ENCODE results near the gene ZSCAN23.
A peak's percentile ranks its signal among the peaks of the same experiment; 100 is the strongest.
"Not testable (repeated sequence)": the region's sequence is repeated elsewhere in the genome, so short reads cannot be mapped to it uniquely, and the experiment has no call there.

ZSCAN23 gene

DNA sequence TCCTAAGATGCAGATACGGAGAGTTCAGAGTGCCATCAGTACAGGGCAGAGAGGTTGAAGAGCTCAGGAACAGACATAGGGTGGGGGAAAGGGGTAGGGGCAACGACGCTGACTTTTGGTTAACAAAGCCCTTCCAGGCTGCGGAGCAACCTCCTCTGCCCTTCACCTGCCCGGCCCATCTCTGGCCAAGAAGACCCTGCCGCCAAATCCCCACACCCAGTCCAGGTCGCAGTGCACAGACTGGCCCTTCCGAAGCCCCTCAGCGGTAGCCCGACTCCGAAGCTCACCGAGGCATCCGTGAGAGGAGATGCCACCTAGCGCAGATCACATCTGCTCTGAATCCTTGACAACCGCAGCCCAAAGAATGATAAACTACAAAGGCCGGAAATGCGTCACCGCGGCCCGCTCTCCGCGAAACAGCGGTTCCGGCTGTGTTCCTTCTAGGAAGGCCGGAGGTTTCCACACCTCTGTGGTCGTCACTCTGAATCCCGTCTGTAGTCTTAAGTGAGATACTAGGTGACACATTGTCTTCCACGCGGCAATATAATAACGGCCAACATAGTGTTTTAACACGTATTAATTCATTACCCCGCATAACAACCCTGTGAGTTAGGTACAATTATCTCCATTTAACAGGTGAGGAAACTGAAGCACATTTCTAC, at the start of gene ZSCAN23:
Gene ZSCAN23 (minus strand): TSS at position 380 of the 662 bp plus-strand sequence. CDS start 7,225 bp downstream, outside the sequence.
- DNase-seq, result peak; percentile 93

DNA sequence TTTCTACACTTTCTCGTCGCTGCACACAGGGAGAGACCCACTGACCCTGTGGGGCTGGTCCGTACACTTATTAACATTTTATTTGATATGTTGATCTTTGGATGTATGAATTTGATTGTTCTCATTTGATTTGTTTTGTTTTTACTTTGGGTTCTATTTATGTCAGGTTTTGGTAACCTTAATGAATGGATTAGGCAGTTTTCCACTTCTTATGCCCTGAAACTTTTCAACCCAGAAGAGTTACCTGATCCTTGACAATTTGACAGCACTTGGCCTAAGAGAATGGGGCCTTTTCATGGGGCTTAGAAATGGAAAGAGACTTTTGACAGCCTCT, 48.7 kb upstream of the ZSCAN23 start:
- no peak for DNase-seq

DNA sequence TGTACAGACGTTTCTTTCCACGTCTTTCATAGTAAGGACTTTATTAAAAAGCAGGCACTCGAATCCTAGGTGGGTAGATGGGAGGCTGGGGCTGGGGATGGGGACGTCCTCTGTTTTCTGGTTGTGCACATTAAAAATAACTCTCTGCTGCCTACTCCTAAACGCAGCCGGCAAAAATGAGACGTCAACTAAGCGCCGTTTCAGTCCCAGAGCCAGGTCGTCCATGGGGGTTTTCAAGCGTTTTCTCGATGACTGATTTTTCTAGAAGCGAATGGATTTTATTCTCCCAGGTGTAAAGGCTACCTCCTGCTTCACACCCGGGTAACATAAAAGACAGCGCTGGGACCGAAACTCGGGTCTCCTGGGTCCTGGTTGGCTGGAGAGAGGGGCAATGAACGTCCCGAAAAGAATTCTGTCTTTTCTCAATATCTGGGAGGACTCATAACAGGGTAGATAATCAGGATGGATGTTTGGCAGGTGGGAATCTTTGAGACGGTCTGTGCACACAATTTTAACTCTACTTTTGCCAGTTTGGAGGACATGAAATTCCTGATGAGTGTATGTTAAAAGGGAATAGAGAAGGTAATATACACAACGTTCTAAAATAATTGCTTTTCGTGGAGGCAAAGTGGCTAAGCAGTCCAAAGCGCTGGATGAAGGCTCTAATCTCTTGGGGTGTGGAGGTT, 47.1 kb upstream of the ZSCAN23 start:
- no peak for DNase-seq

DNA sequence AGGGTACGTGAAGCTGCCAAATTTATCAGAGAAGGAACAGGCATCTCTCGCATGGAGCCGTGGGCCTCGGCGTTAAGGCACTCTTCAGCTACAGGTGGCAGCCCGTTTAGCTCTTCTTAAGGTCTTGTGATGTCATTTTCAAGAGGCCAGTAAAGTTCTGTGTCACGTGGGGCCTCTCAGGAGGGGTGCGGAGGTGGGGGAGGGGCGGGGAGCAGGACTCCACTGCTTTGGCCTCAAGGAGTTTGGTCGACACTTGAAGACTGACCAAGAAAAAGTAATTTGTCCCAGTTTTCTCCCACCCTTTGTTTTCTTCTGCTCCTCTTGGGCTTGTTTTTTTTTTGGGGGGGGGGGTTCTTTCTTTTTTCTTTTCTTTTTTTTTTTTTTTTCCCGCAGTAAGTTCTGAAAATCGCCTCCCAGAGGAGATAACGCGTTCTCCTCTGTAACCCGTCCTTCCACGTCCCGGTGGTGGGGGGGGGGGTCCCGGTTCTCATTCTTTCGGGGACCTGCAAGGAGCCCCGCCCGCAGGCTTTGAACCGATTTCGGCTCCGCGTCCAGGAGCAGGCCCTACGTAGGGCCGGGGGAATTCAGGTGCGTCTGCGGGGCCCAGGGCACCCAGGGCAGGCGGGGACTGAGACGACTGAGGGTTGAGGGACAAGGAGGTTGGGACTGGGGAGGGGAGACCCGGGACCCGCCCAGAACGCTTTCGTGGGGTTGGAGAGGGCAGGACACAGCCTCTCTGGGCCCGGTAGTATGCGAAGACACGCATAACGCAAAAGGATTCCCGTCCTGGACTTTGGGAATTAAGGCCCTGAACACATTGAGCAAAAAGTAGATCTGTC, 46.3 kb upstream of the ZSCAN23 start:
- peak; percentile 93 for DNase-seq

DNA sequence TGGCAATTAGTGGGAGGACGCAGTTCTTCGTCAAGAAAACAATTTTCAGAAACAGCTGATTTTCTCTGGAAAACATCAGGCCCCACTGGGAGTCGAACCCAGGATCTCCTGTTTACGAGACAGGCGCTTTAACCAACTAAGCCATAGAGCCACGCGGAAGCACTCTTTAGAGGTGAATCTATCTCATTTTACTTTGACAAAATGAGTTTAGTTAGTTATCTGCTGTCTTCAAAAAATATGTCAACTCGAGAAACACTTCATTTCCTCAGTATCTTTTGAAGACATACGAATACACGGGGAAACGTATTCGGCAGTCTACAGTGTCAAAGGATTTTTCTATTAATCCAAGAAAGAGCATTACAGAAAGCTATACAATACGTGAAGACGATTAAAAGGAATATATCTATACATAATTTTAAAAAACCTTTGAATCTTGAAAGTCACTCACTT, 45.6 kb upstream of the ZSCAN23 start:
- no peak for DNase-seq

DNA sequence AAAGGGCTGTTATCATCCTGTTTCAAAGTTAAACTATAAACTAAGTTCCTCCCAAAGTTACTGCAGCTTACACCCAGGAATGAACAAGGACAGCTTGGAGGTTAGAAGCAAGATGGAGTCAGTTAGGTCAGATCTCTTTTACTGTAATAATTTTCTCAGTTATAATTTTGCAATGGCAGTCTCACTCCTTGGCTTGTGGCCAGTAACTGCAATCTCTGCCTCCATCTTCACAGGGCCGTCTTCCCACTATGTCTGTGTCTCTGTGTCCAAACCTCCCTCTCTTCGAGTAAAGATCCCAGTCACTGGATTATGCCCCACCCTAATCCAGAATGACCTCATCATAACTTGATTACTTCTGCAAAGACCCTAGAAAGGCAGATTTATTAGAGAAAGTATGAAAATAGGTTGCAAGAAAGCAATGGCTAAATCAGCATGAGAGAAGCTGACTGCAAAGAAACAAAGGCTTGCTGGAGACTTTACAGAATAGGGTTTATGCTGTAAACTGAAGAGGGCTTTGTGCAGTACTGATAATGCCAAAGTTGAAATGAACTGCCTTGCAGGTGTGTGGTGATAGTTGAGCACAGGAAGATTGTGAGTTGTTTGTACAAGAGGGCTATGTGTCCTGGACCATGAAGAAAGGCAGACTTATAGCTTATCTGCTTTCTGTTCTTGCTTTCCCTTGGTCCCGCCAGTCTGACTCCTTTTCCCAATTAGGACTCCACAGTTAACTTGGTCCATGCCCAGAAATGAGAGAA, 43.9 kb upstream of the ZSCAN23 start:
- DNase-seq, result no peak

DNA sequence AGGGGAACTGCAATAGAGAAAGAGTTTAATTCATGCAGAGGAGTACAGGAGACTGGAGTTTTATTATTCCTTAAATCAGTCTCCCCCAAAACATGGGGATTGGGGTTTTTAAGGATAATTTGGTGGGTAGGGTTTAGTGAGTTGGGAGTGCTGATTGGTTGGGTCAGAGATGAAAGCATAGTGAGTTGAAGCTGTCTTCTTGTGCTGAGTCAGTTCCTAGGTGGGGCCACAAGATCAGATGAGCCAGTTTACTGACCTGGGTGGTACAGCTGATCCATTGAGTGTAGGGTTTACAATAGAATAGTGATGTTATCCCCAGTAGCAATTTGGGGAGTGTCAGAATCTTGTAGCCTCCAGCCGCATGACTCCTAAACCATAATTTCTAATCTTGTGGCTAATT, 43.2 kb upstream of the ZSCAN23 start:
- DNase-seq, result no peak

DNA sequence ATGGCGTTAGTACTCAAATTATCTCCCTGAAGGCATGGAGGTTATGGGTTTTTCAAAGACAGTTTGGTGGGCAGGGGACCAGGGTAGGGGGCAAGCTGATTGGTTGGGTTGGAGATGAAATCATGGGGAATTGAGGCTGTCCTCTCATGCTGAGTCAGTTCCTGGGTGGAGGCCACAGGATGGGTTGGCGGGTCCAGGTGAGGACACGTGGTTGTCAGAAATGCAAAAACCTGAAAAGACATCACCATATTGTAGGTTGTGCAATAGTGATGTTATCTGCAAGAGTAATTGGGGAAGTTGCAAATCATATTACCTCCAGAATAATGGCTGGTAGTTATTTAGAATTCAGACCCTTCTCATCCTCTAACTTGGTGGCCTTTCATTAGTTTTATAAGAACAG, 42.2 kb upstream of the ZSCAN23 start:
- no peak for DNase-seq

DNA sequence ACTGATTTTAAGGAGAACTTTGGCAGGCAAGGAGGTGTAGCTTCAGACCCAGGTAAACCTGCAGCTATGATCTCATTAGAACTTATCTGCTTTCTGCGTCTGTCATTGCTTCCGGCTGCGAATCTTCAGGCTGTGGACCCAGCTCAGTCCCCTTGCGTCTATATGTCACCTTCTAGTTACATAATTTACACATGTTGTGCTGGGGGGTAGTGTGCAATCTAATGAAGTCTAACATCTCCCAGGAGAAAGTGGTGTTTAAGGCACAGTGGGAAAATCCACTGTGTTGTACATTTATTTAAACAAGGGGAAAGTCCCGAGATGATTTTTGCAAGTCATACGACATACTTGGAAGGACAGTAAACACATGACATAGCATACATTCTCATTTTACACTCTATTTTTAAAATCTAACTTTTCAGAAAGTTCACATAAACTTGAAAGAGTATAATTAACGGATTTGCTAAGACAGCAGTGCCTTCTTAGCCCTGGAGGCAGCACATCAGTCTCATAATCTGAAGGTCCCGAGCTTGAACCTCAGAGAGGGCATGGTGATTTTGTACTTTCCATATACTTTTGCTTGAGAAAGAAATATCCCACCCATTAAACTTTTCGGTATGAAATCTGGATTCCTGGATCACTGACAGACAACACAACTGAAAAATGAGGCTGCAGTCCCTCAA, 37.1 kb upstream of the ZSCAN23 start:
- no peak for DNase-seq

DNA sequence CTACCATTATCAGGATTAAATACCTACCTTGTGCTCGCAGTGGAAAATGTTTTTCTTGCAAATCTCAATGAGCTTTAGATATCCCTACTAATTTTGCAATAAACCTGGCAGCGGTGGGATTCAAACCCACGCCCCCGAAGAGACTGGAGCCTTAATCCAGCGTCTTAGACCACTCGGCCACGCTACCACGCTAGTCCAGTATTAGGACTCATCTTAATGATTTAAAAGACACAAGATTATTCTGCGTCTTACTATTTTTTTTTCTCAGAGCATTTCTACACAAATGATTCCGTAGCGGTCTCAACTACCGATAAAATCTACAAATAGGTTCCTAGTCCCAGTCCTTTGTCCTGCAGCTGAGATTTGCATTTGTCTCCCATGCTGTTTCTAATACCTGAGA, 35.2 kb upstream of the ZSCAN23 start:
- no peak for DNase-seq

DNA sequence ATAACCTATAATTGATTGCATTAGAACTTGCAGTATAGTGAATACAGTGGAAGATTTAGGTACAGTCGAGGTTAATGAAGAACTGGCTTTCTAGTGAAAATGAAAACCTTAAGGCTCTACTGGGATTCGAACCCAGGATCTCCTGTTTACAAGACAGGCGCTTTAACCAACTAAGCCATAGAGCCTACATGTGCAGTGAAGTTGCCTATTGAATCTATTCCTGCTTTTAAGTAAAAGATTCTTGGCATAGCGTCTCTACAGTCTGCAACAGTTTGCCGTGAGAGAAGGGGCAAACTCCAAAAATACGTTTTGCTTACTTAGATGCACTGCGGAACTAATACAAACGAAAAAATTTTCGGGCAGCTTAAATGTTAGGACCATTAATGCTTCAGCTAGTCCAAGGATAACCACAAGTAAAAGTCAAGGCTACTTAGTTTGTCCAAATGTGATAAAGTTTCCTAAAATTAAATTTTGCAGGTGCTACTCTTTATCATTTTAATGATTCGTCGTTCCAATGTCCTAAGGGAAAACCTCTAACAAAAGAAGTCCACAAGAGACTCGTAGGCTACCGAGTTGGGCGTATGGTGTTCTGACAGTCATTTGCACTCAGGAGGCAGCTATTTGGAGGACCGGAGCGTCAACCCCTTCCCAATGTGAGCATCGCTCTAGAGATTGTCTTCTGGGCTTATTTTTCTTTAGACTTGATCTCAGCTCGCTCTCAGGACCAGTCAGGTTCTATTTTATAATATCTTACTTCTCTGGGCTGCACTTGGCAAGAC, 31.3 kb upstream of the ZSCAN23 start:
- peak; percentile 57 for DNase-seq

DNA sequence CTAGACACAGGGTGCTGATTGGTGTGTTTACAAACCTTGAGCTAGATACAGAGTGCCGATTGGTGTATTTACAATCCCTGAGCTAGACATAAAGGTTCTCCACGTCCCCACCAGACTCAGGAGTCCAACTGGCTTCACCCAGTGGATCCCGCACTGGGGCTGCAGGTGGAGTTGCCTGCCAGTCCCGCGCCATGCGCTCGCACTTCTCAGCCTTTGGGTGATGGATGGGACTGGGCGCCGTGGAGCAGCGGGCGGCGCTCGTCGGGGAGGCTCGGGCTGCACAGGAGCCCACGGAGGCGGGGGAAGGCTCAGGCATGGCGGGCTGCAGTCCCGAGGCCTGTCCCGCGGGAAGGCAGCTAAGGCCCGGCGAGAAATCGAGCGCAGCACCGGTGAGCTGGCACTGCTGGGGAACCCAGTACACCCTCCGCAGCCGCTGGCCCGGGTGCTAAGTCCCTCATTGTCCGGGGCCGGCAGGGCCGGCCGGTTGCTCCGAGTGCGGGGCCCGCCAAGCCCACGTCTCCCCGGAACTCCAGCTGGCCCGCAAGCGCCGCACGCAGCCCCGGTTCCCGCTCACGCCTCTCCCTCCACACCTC, 26.0 kb upstream of the ZSCAN23 start:
- DNase-seq, result not testable (repeated sequence)

DNA sequence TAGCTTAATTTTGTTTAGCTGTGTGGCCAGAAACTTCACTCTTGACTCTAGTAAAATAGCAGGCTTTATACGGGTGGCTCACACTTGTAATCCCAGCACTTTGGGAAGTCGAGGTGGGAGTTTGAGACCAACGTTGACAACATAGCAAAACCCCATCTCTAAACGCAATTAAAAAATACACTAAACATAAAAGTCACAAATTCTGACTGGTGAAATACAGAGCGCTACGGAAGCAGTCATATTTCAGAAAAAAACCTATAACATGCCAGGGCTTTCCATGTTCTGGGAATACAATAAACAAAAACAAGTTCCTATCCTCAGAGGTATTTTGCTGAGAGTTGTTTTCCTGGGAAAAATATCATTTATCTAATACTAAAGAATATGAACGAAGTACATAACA, 24.8 kb upstream of the ZSCAN23 start:
- no peak for DNase-seq

DNA sequence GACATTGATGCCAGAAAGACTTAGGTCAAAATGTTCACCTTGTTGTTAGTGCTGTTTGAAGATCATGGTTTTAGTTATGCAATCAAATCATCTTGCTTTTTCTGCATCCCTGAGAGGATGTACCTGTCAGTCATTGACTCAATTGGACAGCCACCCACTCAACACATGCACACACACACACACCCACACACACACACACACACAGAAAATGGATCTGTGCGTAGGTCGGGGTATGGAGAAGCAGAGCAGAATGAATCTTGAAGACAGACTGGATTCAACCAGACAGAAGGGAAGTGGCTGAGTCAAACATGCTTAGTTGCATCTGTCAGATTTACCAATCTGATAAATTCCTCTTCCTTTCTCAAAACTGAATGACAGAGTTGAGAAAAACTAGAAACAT, 19.1 kb upstream of the ZSCAN23 start:
- DNase-seq, result no peak

DNA sequence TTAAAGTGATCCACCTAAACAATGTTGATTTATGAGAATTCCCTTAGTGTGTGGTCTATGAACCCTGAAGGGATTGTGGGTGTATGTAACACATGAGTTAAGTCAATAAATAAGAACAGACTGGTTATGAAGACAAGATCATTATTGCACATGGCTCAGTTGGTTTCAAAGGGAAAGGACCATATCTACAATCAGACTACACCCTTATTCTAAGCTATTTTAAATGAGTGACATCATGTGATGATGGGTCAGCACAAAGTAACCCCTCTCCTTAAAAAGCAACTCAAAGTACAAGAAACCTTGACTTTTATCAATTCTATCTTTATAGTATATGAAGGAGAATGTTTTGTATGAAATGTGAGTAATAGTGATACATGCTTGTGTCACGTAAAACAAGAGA, 15.3 kb upstream of the ZSCAN23 start:
- no peak for DNase-seq

DNA sequence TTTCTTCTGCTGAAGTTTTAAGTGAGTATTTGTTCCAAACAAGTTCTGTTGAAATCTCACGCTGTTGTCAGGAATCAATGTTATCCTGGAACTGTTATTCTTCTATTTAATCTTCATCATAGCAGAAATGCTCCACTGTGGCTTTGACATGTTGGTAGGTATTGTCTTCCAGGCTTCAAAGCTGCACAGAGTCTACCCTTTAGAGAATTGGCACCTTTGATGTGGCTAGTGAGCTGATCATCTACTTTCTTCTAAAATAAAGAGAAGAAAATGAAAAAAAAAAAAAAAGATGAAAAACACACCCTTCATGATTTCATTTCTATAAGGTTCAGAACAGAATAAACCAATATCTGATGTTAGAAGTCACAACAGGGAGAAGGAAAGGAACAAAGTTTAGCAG, 5.8 kb upstream of the ZSCAN23 start:
- no peak for DNase-seq

DNA sequence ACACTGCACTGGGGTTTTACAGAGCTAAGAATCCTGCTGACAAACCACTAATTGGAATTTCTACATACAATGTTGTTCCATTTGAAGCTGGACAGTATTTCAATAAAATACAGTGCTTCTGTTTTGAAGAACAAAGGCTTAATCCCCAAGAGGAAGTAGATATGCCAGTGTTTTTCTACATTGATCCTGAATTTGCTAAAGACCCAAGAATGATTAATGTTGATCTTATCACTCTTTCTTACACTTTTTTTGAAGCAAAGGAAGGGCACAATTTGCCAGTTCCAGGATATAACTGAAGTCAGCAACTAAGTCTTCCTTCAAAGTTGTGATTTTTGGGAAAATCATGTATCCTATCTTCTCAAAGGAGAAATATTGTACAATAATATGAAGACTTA, 4.2 kb upstream of the ZSCAN23 start:
- DNase-seq, result not testable (repeated sequence)

DNA sequence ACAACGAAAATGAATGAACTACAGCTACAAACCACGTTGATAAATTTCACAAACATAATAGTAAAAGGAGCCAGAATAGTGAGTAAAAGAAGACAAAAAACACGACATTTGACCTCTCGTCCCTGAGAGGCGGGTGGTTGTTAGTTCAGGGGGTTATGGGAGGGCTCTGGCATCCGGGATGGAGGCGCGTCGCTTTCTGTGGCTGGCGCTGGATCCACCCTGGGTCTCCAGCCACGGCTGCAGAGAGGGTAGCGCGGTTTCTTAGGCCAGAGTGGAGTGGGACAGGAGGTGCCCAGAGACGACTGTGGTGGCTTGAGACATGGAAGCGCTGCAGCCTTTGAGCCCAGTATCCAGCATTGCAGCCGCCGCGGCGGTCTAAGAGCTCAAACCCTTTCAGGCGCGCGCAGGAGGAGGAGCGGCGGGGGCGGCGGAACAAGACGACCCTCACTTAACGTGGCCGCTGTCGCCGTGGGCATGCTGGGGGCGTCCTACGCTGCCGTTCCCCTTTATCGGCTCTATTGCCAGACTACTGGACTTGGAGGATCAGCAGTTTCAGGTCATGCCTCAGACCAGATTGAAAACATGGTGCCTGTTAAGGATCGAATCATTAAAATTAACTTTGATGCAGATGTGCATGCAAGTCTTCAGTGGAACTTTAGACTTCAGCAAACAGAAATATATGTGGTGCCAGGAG, 3.7 kb upstream of the ZSCAN23 start:
- DNase-seq, result peak; percentile 68

DNA sequence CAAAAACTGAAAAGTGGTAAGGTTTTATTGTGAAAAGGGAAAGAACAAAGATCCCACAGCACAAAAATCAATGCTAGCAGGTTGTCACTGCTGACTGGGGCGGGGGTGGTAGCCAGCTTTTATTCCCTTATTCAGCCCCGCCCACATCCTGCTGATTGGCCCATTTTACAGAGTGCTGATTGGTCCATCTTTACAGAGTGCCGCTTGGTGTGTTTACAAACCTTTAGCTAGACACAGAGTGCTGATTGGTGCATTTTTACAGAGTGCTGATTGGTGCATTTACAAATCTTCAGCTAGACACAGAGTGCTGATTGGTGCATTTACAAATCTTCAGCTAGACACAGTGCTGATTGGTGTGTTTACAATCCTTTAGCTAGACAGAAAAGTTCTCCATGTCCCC, 1.5 kb upstream of the ZSCAN23 start:
- not testable (repeated sequence) for DNase-seq

DNA sequence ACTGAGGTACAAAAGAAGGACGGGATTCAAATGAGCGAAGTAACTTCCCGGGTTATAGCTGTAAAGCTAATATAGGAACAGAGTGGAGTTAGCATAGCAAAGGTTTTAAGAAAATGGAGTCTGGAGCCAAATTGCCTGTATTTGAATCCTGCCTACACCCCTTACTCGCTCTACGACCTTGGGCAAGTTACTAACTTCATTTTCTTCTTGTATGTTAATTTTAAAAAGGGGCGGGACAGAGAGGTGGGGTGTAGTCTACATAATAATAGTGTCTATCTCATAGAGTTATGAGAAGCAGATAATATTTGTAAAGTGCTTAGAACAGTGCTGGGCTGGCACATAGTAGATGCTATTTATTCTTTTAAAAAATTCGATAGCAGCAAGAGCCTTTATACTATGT, 705 bp downstream of the ZSCAN23 start:
- no peak for DNase-seq

DNA sequence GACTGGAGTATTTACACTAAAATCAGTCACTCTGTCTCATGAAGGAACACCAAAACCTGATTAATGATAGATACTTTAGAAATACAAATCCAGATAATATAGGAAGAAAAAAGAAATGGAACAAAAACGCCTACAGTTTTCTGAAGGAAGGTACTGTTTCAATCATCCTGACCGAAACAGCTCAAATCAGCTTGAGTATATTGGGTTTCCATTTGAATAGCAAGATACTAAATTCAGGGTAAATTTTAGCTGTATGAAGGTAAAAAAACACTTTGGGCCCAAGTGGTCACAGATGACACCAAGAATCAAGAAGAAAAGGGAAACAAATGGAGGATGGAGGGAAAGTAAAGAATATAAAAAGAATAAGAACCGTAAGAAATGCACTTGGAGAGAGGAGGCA, 6.9 kb downstream of the ZSCAN23 start:
- DNase-seq, result no peak

Data from islet precursor cell (in vitro differentiated cells).